Hepatocyte (in vitro differentiated cells): ENCODE data around the gene SLX4IP.

ENCODE experiments used
- EZH2 ChIP-seq: fragments of 200-600 bp; sonication (generic); IDR thresholded peaks from 2 replicates; pipeline ENCODE4 v1.6.1; 2016; ENCODE audit warnings: antibody characterized with exemption, mild to moderate bottlenecking, borderline replicate concordance
- TF ChIP-seq, protein P1 (sequence below): fragments of 200-600 bp; sonication (generic); IDR thresholded peaks from 2 replicates; pipeline ENCODE4 v1.5.1; 2016; ENCODE audit warnings: antibody characterized with exemption, mild to moderate bottlenecking; ENCODE audit not compliant: poor library complexity

DNA sequence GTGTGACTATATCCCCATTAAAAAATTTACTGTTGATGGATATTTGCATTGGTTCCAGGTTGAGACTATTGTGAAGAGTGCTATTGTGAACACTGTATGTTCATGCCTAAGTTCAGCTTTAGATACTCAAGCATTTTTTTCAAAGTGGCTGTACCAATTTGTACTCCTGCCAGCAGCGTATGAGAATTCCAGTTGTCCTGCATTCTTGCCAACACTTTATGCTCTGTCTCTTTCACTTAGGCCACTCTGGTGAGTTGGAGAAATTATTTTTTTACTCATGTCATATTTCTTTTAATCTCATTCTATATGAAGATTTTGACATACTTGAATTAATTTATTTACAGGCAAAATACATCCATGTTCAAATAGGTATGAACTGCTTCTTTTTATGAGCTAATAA lies 162.5 kb downstream of the SLX4IP start:
- no peak for TF ChIP-seq EZH2
- TF ChIP-seq, protein P1, sequence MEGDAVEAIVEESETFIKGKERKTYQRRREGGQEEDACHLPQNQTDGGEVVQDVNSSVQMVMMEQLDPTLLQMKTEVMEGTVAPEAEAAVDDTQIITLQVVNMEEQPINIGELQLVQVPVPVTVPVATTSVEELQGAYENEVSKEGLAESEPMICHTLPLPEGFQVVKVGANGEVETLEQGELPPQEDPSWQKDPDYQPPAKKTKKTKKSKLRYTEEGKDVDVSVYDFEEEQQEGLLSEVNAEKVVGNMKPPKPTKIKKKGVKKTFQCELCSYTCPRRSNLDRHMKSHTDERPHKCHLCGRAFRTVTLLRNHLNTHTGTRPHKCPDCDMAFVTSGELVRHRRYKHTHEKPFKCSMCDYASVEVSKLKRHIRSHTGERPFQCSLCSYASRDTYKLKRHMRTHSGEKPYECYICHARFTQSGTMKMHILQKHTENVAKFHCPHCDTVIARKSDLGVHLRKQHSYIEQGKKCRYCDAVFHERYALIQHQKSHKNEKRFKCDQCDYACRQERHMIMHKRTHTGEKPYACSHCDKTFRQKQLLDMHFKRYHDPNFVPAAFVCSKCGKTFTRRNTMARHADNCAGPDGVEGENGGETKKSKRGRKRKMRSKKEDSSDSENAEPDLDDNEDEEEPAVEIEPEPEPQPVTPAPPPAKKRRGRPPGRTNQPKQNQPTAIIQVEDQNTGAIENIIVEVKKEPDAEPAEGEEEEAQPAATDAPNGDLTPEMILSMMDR = no peak
